Esophagus (tissue), 2 donors: ENCODE data around the gene SHB. TPM values are rescaled to one million over a fixed set of nuclear protein-coding genes. Genes with fewer than 3 reads are reported as not detected.

Source experiments
- H3K27ac ChIP-seq, 2 donors: one replicate each; pipeline ENCODE4 v1.5.1; 2013; ENCODE audit warnings: low read depth in 2 of 2, mild to moderate bottlenecking in 2 of 2, inconsistent platforms in 1 of 2, low read length in 1 of 2, moderate library complexity in 1 of 2
- H3K27me3 ChIP-seq, 2 donors: one replicate each; pipeline ENCODE4 v1.6.1; 2013; ENCODE audit warnings: low read length in 2 of 2, control low read depth in 1 of 2, mild to moderate bottlenecking in 1 of 2; ENCODE audit not compliant: insufficient read depth in 2 of 2, control insufficient read depth in 1 of 2
- H3K36me3 ChIP-seq, 2 donors: one replicate each; pipeline ENCODE4 v1.6.1; 2013; ENCODE audit warnings: low read length in 1 of 2; ENCODE audit not compliant: control insufficient read depth in 2 of 2, insufficient read depth in 2 of 2
- H3K4me1 ChIP-seq, 2 donors: one replicate each; pipeline ENCODE4 v1.6.1; 2013; ENCODE audit warnings: low read length in 1 of 2; ENCODE audit not compliant: control insufficient read depth in 2 of 2, insufficient read depth in 2 of 2
- H3K4me3 ChIP-seq, 2 donors: one replicate each; pipeline ENCODE4 v1.5.1; 2013; ENCODE audit warnings: low read length in 2 of 2, mild to moderate bottlenecking in 2 of 2, low read depth in 1 of 2, moderate library complexity in 1 of 2
- H3K9me3 ChIP-seq, 2 donors: one replicate each; pipeline ENCODE4 v1.6.1; 2013; ENCODE audit warnings: mild to moderate bottlenecking in 2 of 2, low read depth in 1 of 2, low read length in 1 of 2, moderate library complexity in 1 of 2; ENCODE audit not compliant: control insufficient read depth in 2 of 2, insufficient read depth in 1 of 2
- WGBS, 2 donors: extraction: QIAGEN DNeasy Blood & Tissue Kit; methylation state at CpG; one replicate each; pipeline ENCODE4 v1.1.7; 2013; 5-methylcytosine and 5-hydroxymethylcytosine counted together
- polyA plus RNA-seq, 2 donors: library from polyadenylated mRNA; stranded (reverse); fragments of 200-250 nt; gene quantifications; one replicate each; pipeline ENCODE4 v1.2.3, GENCODE V29; 2013
- donor health status: healthy with polysubstance abuse.
- donor health status: Bipolar disorder and iron deficiency.

SHB gene
- polyA plus RNA-seq, 2 donors = 14.7 to 15.7 TPM

DNA sequence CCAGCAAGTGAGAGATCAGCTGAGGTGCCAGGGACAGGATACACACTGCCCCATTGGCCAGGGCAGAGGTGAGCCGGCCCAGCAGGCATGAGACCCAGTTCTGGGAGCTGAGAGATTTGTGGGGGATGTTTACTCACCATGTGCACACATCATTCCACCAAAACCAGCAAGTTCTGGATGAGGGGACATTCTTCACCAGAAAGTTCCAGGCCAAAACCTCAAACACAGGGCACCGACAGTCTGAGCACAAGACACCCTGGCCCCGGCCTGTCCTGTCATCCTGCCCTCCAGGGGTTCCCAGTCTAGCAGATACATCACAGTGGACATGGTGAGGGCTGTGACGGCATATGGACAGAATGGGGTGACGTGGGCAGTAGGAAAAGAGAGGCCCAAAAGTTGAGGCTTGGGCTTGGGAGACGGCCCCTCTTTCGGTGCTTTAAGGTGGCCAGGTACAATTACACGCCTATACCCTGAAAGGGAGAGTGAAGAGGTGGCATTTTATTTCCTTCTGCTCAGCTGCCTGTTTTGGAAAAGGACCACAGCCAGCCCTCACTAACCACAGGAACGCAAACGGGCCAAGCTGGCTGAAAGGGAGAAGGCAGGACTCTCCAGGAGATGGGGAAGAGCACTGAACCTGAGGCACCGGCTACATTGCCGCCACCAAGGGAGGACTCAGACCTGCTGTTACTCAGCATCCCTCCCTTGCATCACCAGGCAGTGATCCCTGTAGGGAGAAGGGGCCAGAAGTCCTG lies 64.0 kb downstream of the SHB start:
- Histone ChIP-seq H3K4me3 (no peak overlapping the region), H3K27me3 (no peaks in the 10 kb centered on the region), H3K4me1 (peaks cover 7 to 37% of the 10 kb centered on the region in 2 donors), H3K9me3 (no peaks in the 10 kb centered on the region), H3K27ac (peak overlapping the region; percentile 59 to 80), H3K36me3 (peaks cover 0 to 14% of the 10 kb centered on the region in 2 donors)
- 88 to 90% methylated on average over 12 of the region's 12 CpGs for WGBS, 2 donors

DNA sequence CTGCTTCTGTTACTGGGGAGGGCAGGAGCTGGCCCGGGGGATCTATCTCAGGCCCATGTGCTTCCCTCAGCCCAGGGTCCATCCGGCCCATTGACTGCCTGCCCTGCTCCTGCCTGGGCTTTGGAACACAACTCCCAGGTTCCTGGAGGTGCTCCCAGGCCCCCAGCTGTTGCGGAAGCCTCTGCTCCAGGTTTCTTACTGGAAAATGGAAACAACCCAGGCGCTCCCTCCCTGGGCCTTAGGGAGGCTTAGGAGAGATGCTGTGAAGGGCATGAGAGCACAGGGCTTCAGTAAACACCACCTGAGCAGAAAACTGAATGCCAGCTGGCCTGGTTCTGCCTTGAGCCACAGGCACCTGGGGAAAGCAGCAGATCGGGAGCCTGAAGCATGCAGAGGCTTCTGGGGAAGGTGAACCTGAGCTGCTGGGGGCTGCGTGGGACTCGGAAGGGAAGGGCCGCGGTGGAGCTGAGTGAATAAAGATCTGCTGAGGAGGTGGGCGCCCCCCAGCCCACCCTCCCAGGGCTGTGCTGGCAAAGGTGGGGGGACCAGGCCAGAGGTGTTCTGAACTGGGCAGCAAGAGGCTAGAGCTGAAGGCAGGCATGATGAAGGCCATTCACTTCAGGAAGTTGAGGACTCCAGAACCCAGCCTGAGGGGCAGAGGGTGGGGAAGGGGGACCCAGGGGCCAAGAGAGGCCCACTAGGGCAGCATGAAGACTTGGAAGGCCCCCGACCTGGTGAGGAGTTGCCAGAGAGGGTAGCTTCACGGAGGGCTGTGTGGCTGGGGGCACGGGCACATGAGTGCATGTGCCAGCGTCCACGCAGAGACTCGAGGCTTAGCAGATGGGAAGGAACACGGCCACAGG lies 64.8 kb downstream of the SHB start:
- peaks cover 7 to 39% of the 10 kb centered on the region in 2 donors for H3K4me1 ChIP-seq
- 78 to 83% methylated on average over 17 of the region's 17 CpGs for WGBS, 2 donors
- no peak overlapping the region for H3K27ac ChIP-seq
- H3K27me3 ChIP-seq = no peaks in the 10 kb centered on the region
- H3K4me3 ChIP-seq = no peak overlapping the region
- peaks cover 0 to 14% of the 10 kb centered on the region in 2 donors for H3K36me3 ChIP-seq
- no peaks in the 10 kb centered on the region for H3K9me3 ChIP-seq

DNA sequence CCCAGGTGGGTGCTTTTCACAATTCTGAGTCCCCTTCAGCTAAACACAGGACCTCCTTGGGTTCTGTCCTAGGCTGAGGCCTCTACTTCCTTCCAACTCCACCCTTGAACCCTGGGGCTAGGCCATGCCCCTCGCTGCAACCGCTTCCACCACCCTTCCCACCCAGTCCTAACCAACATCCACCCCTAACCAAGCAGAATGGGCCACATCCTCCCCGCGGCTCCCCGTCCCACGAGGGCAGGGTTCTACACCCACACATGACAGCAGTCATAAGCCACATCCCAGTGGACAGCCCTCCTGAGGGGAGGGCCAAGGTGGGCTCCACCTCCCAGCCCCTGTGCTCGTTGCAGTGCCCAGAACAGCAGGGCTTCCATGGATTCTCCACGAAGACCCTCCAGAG lies 65.8 kb downstream of the SHB start:
- Histone ChIP-seq H3K4me3 (no peak overlapping the region), H3K4me1 (peaks cover 5 to 34% of the 10 kb centered on the region in 2 donors), H3K36me3 (peaks cover 0 to 14% of the 10 kb centered on the region in 2 donors), H3K9me3 (no peaks in the 10 kb centered on the region), H3K27me3 (no peaks in the 10 kb centered on the region), H3K27ac (no peak overlapping the region)
- 65 to 69% methylated on average over 8 of the region's 8 CpGs for WGBS, 2 donors

DNA sequence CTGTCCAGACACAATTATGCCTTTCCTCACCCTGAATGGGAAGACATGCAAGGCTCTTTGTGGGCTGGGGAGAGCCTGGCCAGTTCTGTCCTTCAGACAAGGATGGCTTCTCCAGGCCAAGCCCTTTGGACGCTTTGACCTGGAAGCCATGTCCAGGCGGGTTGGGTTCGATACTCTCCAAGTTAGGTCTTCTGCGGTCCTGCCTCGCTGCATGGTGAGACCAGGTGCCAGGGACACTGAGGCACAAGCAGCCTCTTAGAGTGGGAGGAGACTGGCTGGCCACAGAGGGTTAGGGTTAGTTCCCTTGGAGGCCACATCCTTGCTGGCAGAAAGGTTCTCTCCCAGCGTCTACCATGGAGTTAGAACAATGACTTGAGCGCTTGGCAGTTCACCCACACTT lies 67.6 kb downstream of the SHB start:
- Histone ChIP-seq H3K4me1 (peaks cover 0 to 19% of the 10 kb centered on the region in 2 donors), H3K9me3 (no peaks in the 10 kb centered on the region), H3K27ac (no peak overlapping the region), H3K36me3 (peaks cover 0 to 14% of the 10 kb centered on the region in 2 donors), H3K27me3 (no peaks in the 10 kb centered on the region), H3K4me3 (no peak overlapping the region)
- WGBS, 2 donors = 83 to 89% methylated on average over 7 of the region's 7 CpGs

DNA sequence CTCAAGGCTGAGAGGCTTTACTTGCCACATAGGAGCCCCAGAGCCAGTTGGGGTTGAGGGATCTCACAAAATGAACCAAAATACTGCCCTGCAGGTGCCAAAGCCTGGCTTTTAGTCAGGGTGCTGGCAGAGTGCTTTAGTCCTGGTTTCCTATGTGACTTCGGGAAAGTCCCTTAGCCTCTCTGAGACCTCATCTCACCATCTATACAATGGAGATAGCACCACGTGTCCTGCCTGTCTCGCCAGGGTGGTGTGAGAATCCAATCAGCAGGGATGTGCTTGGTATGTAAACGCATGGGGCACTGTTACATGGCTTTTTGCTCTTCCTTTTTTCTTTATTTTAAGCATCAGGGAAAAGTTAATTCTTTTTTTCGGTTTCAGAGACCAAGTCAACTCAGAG lies 68.3 kb downstream of the SHB start:
- Histone ChIP-seq H3K4me3 (no peak overlapping the region), H3K27ac (no peak overlapping the region), H3K4me1 (peaks cover 0 to 14% of the 10 kb centered on the region in 2 donors), H3K27me3 (no peaks in the 10 kb centered on the region), H3K9me3 (no peaks in the 10 kb centered on the region), H3K36me3 (peaks cover 0 to 17% of the 10 kb centered on the region in 2 donors)
- WGBS, 2 donors = 76 to 83% methylated on average over 5 of the region's 5 CpGs

DNA sequence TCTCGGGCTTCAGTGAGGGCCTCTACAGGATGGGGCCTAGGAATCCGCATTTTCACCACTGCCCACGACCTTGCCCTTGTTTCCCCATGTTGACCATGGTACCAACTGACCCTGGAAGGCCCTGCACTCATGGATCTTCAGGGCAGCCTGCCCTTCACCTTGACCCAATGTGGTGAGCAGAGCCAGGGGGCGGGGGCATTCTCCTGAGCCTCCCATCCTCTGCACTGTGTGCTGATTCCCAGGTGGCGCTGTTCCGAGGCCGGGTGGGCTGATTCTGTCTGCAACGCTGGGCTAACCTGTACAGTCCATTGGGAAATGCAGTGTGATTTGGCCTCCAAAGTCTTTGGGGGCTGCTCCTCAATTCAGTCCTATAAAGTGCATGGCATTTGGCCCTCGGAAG lies 68.7 kb downstream of the SHB start:
- H3K27me3 ChIP-seq = no peaks in the 10 kb centered on the region
- H3K36me3 ChIP-seq = peaks cover 0 to 19% of the 10 kb centered on the region in 2 donors
- no peaks in the 10 kb centered on the region for H3K9me3 ChIP-seq
- WGBS, 2 donors = 94% methylated on average over 9 of the region's 9 CpGs
- H3K27ac ChIP-seq = no peak overlapping the region
- peaks cover 2 to 12% of the 10 kb centered on the region in 2 donors for H3K4me1 ChIP-seq
- H3K4me3 ChIP-seq = no peak overlapping the region

DNA sequence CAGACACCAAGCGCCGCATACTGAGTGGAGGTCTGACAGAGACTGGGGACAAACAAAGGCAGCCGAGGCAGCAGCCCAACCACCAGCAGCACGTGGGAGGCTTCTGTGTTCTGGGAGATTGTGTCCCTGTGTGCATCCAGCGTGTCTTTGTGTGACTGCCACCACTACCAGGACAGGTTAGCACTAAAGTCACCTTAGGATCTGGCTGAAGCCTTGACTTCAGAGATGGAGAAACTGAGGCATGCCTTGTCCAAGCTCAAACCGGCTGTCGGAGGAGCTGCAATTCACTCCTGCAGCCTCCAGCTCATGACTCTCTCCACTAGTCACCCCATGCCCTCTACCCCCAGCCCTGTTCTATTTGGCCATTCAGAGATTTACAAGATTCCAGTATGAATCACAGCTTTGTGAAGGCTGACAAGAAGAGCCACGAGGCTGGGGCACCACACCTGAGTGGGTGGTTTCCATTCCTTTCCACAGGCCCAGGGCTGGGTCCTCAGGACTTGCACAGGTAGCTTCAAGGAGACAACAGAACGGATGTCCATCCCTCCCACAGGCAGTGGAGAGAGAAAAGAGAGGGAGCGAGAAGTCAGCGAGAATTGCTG lies 69.3 kb downstream of the SHB start:
- Histone ChIP-seq H3K36me3 (peaks cover 0 to 16% of the 10 kb centered on the region in 2 donors), H3K27me3 (no peaks in the 10 kb centered on the region), H3K4me1 (peaks cover 3 to 16% of the 10 kb centered on the region in 2 donors), H3K9me3 (no peaks in the 10 kb centered on the region), H3K27ac (peak overlapping the region in 1 of 2 donors; percentile 26), H3K4me3 (no peak overlapping the region)
- WGBS, 2 donors = 79 to 81% methylated on average over 11 of the region's 11 CpGs

DNA sequence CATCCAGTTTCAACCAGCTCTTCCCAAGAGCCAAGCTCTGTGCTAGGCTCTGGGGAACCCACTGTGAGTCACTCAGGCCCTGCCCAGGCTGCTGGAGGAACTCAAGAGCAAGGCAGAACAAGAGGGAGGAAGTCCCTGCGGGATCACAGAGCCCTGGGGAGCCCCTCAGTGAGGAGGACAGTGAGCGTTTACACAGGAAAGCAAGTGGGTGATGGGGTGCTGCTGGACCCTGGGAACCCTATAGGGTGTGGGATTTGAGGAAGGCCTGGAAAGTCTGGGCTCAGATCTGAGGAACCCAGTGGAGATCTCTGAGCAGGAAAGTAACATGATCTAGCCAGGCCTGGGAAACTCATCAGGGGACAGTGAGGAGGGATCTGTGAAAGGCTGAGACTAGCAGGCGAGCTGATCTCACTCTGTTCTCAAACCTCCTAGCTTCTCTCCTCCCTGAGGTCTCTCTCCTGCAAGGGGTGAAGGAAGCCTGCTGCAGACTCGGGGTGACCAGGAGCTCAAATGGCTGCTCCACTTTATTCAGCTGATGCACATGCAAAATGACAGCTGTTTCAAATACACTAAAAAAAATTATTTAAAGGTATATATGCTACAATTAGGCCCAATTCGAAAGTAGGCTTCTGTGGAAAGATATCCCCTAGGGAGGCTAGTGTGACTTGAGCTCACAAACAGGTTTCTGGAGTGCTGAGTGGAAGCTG lies 70.0 kb downstream of the SHB start:
- peaks cover 3 to 14% of the 10 kb centered on the region in 2 donors for H3K4me1 ChIP-seq
- H3K36me3 ChIP-seq = peaks cover 0 to 11% of the 10 kb centered on the region in 2 donors
- WGBS, 2 donors = 69 to 82% methylated on average over 5 of the region's 5 CpGs
- H3K27me3 ChIP-seq = no peaks in the 10 kb centered on the region
- no peaks in the 10 kb centered on the region for H3K9me3 ChIP-seq
- peak overlapping the region in 1 of 2 donors; percentile 63 for H3K27ac ChIP-seq
- H3K4me3 ChIP-seq = no peak overlapping the region
